GM21528 (cell line): ENCODE results near the gene POR.

Experiments
- ATAC-seq: cut with Tn5 transposase; IDR thresholded peaks from one replicate; pipeline ENCODE4 v1.9.1; 2021; ENCODE audit warnings: mild to moderate bottlenecking, moderate library complexity; ENCODE audit not compliant: unreplicated experiment, low FRiP score

Gene POR

GRCh38 chr7:75950111-75950681 lies 35.2 kb downstream of the POR start:
- ATAC-seq, result no peak

GRCh38 chr7:75951506-75951905 lies 36.6 kb downstream of the POR start:
- no peak for ATAC-seq

GRCh38 chr7:75953431-75953830 lies 38.5 kb downstream of the POR start:
- ATAC-seq, result no peak

GRCh38 chr7:75953931-75954330 lies 39.0 kb downstream of the POR start:
- ATAC-seq, result no peak

- no peak for ATAC-seq
Measured at GRCh38 chr7:75955331-75955955, 40.5 kb downstream of the POR start.

GRCh38 chr7:75957021-75957736 lies 42.2 kb downstream of the POR start:
- ATAC-seq, result no peak

GRCh38 chr7:75958802-75959543 lies 44.0 kb downstream of the POR start:
- no peak for ATAC-seq

- ATAC-seq, result no peak
Measured at GRCh38 chr7:75960372-75960771, 45.4 kb downstream of the POR start.

GRCh38 chr7:75961218-75961617 lies 46.3 kb downstream of the POR start:
- ATAC-seq, result no peak

- no peak for ATAC-seq
Measured at GRCh38 chr7:75962607-75963380, 47.8 kb downstream of the POR start.

GRCh38 chr7:75963381-75963995 lies 48.5 kb downstream of the POR start:
- no peak for ATAC-seq

- no peak for ATAC-seq
Measured at GRCh38 chr7:75965617-75966016, 50.7 kb downstream of the POR start.

GRCh38 chr7:75966190-75966961 lies 51.4 kb downstream of the POR start:
- no peak for ATAC-seq

GRCh38 chr7:75967055-75967454 lies 52.1 kb downstream of the POR start:
- no peak for ATAC-seq

GRCh38 chr7:75967487-75967997 lies 52.6 kb downstream of the POR start:
- no peak for ATAC-seq

GRCh38 chr7:75968012-75968411 lies 53.1 kb downstream of the POR start:
- no peak for ATAC-seq

GRCh38 chr7:75968561-75969001 lies 53.6 kb downstream of the POR start:
- no peak for ATAC-seq

GRCh38 chr7:75969182-75969581 lies 54.2 kb downstream of the POR start:
- ATAC-seq, result no peak
